Effector memory CD4-positive, alpha-beta T cell (primary cell): ENCODE measurements around the gene TPP2.

Experiments used
- DNase-seq, 3 donors: peaks; one replicate each; pipeline ENCODE4 v3.0.0-alpha.2; 2020
- H3K27ac ChIP-seq: 2 replicates; pipeline ENCODE4 v1.7.0; 2013; ENCODE audit warnings: mild to moderate bottlenecking, low read length, moderate library complexity; ENCODE audit not compliant: insufficient read depth, poor library complexity, severe bottlenecking
- H3K27me3 ChIP-seq: replicated peaks from 2 replicates; pipeline ENCODE4 v1.7.0; 2013; ENCODE audit warnings: mild to moderate bottlenecking, low read length; ENCODE audit not compliant: insufficient read depth, control insufficient read depth, poor library complexity, severe bottlenecking
- H3K36me3 ChIP-seq: 2 replicates; pipeline ENCODE4 v1.7.0; 2013; ENCODE audit warnings: mild to moderate bottlenecking, low read length, moderate library complexity; ENCODE audit not compliant: control insufficient read depth, insufficient read depth
- H3K4me1 ChIP-seq: 2 replicates; pipeline ENCODE4 v1.7.0; 2013; ENCODE audit warnings: low read length, mild to moderate bottlenecking; ENCODE audit not compliant: control insufficient read depth, insufficient read depth, poor library complexity, severe bottlenecking
- H3K4me3 ChIP-seq: 2 replicates; pipeline ENCODE4 v1.7.0; 2013; ENCODE audit warnings: low read length, low read depth, mild to moderate bottlenecking; ENCODE audit not compliant: insufficient read depth, poor library complexity, severe bottlenecking
- H3K9me3 ChIP-seq: 2 replicates; pipeline ENCODE4 v1.7.0; 2013; ENCODE audit warnings: mild to moderate bottlenecking, low read length, moderate library complexity; ENCODE audit not compliant: control insufficient read depth
- total RNA-seq, 3 donors: gene quantifications; one replicate each; lab custom pipeline; 2026; lab: John Stamatoyannopoulos, UW

The TPP2 gene
- 259 to 280 (median 268) reads per million in 3 donors for total RNA-seq

- H3K36me3 ChIP-seq: no peaks in the 10 kb centered on the region
- H3K27me3 ChIP-seq: no peaks in the 10 kb centered on the region
- DNase-seq: peak; percentile 93 to 98 (median 96)
- no peaks in the 10 kb centered on the region for H3K9me3 ChIP-seq
- H3K27ac ChIP-seq: peak within 1 kb of the TSS; percentile 97
- H3K4me1 ChIP-seq: peaks cover 25% of the 10 kb centered on the region
- H3K4me3 ChIP-seq: peak within 1 kb of the TSS; percentile 88
Measured at GRCh38 chr13:102596147-102597028, at the start of gene TPP2. TSS of gene TPP2 (plus strand) at chr13:102596986. CDS start at chr13:102597039, 53 bp downstream.

- H3K4me3 ChIP-seq: no peak overlapping the region
- H3K9me3 ChIP-seq: no peaks in the 10 kb centered on the region
- no peak for DNase-seq
- no peaks in the 10 kb centered on the region for H3K27me3 ChIP-seq
- H3K27ac ChIP-seq: no peak overlapping the region
- no peaks in the 10 kb centered on the region for H3K36me3 ChIP-seq
- no peaks in the 10 kb centered on the region for H3K4me1 ChIP-seq
Measured at GRCh38 chr13:102548811-102549210, 48.0 kb upstream of the TPP2 start.

DNA sequence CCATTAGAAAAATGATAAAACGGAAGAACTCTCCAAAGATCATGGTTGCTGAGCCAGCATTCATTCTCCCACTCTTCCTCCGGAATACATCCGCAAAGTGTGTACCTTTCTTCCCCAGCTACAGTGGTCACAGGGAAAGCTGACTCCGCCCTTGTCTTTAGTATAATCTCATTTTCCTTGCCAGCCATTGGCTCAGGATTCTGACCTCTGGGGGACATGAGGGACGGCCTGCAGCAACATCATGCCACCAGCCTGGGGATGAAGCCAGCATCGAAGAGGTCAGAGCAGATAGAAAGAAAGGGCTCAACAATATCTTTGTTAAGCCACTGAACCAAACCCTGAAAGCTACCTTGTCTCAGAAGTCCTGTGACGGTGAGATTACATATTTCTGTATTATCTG, 46.3 kb upstream of the TPP2 start:
- Histone ChIP-seq H3K36me3 (no peaks in the 10 kb centered on the region), H3K27ac (no peak overlapping the region), H3K4me3 (no peak overlapping the region), H3K9me3 (no peaks in the 10 kb centered on the region), H3K27me3 (no peaks in the 10 kb centered on the region), H3K4me1 (no peaks in the 10 kb centered on the region)
- no peak for DNase-seq

DNA sequence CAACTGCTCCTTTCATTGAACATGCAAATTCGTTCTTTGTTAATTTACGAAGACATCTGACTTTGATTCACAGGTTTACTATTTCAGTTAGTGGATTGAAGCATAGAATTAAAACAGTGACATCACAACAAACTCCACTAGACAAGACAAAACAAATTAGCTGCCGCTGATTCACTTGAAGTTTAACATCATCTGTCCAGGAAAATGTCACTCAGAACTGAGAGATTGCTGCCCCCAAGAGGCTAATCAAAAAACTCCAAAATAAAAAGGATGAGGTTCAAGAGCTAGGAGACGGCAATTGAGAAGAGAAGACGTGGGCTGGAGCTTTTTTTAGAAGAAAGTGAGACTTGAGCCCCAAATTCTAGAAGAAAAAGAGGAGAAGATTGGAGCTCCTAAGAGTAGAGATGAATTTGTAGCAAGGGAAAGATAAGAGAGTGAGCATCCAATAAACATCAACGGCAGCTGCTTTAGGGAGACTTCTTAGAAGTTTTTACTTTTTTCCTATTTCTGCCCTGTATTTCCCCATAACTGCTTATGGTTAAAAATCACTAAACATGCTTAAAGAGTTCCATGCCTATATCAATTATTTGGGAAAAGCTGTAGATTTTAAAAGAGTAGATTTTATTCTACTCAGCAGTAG, 40.8 kb upstream of the TPP2 start:
- no peak for DNase-seq
- H3K4me3 ChIP-seq: no peak overlapping the region
- no peaks in the 10 kb centered on the region for H3K36me3 ChIP-seq
- H3K4me1 ChIP-seq: no peaks in the 10 kb centered on the region
- no peaks in the 10 kb centered on the region for H3K27me3 ChIP-seq
- no peaks in the 10 kb centered on the region for H3K9me3 ChIP-seq
- H3K27ac ChIP-seq: no peak overlapping the region

DNA sequence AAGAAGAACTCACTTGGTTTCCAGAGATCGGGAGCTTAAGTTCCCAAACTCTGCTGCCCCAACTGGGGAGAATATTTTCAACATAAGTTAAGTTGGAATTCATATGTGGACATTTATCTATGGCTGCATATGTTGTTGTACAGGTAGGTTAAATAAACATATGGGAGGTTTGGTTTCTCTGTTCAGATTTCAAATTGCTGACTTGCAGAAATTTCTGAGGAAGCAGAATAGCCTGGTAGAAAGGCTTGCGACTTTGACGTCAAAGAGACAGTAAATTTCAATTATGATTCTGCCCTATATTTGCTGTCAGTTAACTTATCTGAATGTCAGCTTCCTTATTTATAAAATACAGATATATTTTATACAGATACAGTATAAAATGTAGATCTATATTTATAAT, 40.0 kb upstream of the TPP2 start:
- H3K4me1 ChIP-seq: no peaks in the 10 kb centered on the region
- H3K27ac ChIP-seq: no peak overlapping the region
- no peak for DNase-seq
- H3K9me3 ChIP-seq: no peaks in the 10 kb centered on the region
- no peak overlapping the region for H3K4me3 ChIP-seq
- no peaks in the 10 kb centered on the region for H3K27me3 ChIP-seq
- H3K36me3 ChIP-seq: no peaks in the 10 kb centered on the region

GRCh38 chr13:102558029-102558428, 38.8 kb upstream of the TPP2 start:
- no peak overlapping the region for H3K4me3 ChIP-seq
- no peaks in the 10 kb centered on the region for H3K27me3 ChIP-seq
- no peaks in the 10 kb centered on the region for H3K36me3 ChIP-seq
- no peak for DNase-seq
- H3K9me3 ChIP-seq: no peaks in the 10 kb centered on the region
- H3K27ac ChIP-seq: no peak overlapping the region
- H3K4me1 ChIP-seq: no peaks in the 10 kb centered on the region

GRCh38 chr13:102561933-102562332, 34.9 kb upstream of the TPP2 start:
- no peaks in the 10 kb centered on the region for H3K4me1 ChIP-seq
- H3K27ac ChIP-seq: no peak overlapping the region
- H3K4me3 ChIP-seq: no peak overlapping the region
- no peaks in the 10 kb centered on the region for H3K9me3 ChIP-seq
- H3K36me3 ChIP-seq: no peaks in the 10 kb centered on the region
- DNase-seq: no peak
- peaks cover 5% of the 10 kb centered on the region for H3K27me3 ChIP-seq

GRCh38 chr13:102563267-102563666, 33.5 kb upstream of the TPP2 start:
- H3K27me3 ChIP-seq: peaks cover 5% of the 10 kb centered on the region
- no peak overlapping the region for H3K27ac ChIP-seq
- no peak overlapping the region for H3K4me3 ChIP-seq
- H3K9me3 ChIP-seq: no peaks in the 10 kb centered on the region
- no peaks in the 10 kb centered on the region for H3K36me3 ChIP-seq
- no peaks in the 10 kb centered on the region for H3K4me1 ChIP-seq
- DNase-seq: no peak

- H3K36me3 ChIP-seq: no peaks in the 10 kb centered on the region
- H3K27ac ChIP-seq: no peak overlapping the region
- H3K27me3 ChIP-seq: peaks cover 5% of the 10 kb centered on the region
- H3K4me1 ChIP-seq: no peaks in the 10 kb centered on the region
- H3K4me3 ChIP-seq: no peak overlapping the region
- DNase-seq: no peak
- no peaks in the 10 kb centered on the region for H3K9me3 ChIP-seq
Measured at GRCh38 chr13:102564564-102564963, 32.2 kb upstream of the TPP2 start.

DNA sequence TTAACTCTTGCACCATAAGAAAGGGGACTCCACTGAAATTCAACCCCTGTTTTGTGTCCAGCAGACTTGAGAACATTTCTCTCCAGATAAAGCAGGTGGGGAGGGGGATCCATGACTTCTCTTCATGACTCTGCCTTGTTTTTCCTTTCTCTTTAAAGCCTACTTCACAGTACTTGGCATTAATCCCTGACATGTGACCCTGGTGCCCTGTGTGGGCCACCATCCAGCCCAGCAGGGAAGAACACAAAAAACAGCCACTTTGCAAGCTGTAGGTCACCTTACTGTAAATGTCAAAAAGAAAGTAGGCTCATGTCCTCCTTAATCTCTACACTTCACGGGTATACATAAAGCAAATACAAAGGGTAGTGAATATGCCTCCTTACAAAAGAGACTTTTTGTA, 30.3 kb upstream of the TPP2 start:
- Histone ChIP-seq H3K27ac (no peak overlapping the region), H3K27me3 (peaks cover 5% of the 10 kb centered on the region), H3K4me3 (no peak overlapping the region), H3K36me3 (no peaks in the 10 kb centered on the region), H3K9me3 (no peaks in the 10 kb centered on the region), H3K4me1 (no peaks in the 10 kb centered on the region)
- no peak for DNase-seq
